GM21529 (cell line): ENCODE data around the gene MOCS1.
"Not testable (repeated sequence)": the region's sequence is repeated elsewhere in the genome, so short reads cannot be mapped to it uniquely, and the experiment has no call there.

Source experiments
- ATAC-seq: cut with Tn5 transposase; IDR thresholded peaks from one replicate; pipeline ENCODE4 v1.9.1; 2021; ENCODE audit not compliant: unreplicated experiment

MOCS1 gene

DNA sequence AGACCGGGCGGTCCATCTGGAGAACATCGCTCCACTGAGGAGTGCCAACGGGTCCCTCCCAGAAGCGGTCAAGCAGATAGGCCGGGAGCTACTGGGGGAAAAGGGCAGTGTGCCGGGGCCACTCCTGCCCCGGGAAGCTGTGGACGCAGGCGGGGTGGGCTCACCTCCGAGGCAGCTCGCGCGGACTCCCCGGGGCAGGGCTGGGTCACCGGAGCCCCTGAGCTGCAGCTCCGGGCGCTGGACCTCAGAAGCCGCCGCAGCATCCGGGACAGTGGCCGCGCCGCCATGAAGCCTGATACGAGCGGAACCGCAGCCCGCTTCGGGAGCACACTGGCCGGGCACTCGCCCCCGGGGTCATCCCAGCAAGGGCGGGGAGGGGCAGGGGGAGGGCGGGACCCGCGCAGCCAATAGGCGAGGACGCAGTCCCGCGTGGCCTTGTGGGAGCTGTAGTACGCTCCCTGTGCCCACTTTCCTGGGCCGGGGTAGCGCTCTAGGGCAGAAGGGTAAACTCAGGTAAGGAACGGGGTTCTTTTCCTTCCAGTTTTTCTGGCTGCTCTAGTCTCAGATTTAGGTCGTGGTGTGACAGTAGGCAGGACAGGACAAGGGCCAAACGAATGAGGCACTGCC, at the start of gene MOCS1:
Gene MOCS1, minus strand, starts transcription at position 332 of the 627 bp plus-strand sequence. Its CDS starts 45 bp downstream, at position 287.
- no peak for ATAC-seq

DNA sequence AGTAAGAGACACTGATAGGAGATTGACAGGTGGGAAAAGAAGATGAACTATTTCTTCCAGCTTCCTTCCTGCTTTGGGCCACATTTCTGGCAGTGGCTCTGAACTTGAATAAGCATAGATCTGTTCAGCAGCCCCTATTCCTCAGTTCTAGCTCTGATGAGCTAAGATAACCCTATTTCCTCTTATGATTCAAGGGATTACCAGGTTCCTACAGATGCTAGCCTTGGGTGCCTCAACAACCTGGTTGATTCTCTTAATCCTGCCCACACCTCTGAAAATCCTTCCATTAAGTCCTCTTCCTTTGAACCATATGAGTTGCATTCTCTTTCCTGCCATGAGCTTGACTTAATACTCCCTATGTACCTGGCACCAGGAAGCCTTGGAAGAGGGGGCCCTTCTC, 49.8 kb upstream of the MOCS1 start:
- ATAC-seq, result no peak

DNA sequence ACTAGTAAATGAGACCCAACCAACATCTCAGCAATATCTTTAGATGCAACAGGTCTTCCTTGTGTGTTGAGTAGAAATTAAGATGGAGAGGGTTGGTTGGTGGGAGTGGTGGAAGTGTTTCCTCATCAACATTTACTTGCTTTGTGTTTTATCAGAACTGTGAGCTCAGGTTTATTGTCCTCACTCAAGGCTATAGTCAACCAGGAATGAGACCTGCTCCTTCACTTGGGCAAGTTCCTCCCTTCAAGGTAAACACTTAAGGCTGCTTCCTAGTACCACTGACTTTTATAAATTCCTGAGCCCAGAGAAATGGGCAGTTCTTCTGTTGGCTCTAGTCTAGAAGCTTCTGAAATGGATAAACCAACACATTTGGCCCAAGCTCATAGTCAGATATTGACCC, 48.9 kb upstream of the MOCS1 start:
- ATAC-seq, result no peak

DNA sequence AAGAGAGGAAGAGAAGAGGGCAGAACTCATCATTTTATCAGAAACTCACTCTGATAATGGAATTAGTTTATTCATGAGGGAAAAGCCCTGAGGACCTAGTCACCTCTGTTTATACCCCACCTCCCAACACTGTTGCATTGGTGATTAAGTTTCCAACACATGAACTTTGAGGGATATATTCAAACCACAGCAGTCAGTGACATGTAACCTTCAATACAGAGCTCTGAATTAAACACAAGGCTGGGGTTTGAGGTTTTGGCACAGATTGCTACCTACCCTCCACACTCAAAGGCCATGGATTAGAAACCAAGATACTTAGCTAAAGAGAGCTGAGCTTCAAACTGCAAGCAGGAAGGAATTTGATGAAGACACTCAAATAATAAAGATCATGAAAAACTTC, 48.5 kb upstream of the MOCS1 start:
- ATAC-seq, result no peak

DNA sequence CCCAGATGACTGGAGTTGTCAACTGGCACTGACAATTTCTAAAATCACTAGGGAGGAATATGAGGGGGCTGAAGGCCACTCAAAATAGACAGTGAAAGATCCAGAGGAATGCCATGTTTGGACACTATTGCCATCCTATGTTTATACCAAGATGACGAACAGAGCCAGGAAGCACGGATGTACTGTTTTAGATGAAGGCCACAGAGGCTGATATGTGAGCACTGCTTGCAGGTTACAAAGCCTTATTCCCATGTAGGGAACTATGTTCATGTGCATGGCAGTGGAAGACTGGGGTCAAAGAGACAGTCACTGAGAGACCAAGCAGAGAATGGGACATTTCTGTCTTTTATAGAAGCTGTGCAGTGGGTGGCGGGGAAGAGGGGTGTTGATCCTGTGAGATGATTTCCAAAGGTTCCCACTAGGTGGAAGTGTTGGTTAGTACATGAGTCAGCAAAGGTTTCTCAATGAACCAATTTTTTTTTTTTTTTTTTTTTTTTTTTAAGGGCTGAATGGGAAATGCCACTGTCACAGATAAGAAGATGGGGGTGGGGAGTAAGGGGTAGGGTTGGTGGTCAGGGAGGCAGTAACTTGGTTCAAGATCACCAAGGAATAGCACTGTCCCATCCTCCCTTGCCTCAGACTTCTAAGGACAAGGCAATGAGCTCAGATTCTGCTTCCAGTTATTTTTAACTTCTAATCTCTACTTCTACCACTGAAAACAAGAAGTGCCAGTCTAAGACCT, 46.7 kb upstream of the MOCS1 start:
- no peak for ATAC-seq

DNA sequence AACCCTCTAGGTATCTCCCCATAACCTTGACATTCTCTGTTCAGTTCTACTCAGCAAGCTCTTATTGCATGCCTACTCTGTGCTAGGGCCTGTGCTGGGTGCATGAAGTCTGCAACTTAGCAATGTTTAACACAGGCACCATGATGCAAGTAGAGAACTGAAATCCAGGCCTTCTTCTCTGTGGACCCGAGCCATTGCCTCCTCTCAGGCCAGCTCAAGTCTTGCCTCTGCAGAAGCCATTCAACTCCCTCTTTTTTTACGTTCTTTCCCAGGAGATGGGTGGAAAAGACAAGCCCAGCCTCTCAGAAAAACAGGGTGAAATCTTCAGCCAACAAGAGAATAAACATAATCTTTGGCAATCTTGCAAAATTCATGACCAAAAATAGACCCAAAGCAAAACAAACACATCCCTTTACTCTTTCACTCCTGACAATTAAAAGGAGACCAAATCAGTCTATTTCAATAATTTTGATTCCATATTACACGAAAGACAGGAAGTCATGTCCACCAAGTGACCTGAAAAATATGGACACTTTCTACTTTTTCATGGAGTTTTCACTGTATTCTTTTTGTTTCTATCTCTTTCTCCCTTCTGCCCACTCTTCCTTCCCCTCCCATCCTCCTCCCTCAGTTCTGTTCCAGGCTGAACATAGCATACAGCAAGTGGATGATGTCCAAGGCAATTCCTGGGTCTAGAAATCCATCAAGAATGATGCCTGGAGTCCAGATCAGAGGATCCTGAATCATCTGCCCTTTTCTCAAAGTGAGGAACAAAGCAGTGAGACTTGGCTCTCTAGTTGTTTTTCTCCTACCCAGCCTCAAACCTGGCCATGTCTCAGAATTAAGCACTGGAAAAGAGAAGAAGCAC, 45.4 kb upstream of the MOCS1 start:
- no peak for ATAC-seq

DNA sequence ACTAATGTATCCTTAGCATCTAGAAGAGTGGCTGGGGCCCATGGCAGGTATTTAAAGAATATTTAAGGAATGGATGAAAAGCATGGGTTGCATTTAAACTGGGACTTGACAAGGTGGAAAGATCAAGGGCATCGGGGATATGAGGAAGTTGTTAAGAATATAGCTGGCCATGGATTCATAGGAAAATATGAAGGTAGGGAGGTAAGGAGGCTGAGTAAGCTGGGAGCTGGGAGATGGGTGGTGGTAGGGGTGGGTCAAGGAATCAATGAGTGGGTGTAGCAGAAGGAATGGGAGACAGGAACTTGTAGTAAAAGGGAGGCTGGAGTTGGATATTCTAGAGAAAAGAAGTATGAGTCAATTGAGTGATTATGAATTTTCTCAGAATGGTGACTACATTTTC, 44.0 kb upstream of the MOCS1 start:
- no peak for ATAC-seq

DNA sequence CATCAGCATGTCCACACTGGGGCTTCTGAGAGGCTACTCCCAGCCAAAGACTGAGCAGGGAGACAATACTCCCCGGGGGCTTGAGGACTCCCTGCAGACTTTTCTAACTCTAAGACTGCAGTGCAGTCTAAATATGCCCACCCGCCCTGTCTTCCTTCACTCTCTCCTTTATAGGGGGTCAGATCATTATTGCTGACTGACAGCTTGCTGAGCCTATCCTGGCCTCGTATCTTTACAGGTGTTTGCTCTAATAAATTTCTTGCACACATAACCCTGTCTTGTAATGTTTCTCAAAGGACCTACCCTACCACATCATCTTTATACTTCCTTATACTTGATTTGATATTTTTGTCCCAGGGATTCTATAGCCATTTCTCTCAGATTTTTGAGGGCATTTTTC, 39.4 kb upstream of the MOCS1 start:
- ATAC-seq, result no peak

DNA sequence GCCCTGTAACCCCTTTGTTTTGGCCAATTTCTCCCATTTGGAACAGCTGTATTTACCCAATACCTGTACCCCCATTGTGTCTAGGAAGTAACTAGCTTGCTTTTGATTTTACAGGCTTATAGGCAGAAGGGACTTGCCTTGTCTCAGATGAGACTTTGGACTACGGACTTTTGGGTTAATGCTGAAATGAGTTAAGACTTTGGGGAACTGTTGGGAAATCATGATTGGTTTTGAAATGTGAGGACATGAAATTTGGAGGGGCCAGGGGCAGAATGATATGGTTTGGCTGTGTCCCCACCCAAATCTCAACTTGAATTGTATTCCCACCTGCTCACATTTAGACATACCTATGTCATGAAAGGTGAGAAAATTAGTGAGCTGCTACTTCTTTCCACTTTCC, 38.5 kb upstream of the MOCS1 start:
- not testable (repeated sequence) for ATAC-seq

DNA sequence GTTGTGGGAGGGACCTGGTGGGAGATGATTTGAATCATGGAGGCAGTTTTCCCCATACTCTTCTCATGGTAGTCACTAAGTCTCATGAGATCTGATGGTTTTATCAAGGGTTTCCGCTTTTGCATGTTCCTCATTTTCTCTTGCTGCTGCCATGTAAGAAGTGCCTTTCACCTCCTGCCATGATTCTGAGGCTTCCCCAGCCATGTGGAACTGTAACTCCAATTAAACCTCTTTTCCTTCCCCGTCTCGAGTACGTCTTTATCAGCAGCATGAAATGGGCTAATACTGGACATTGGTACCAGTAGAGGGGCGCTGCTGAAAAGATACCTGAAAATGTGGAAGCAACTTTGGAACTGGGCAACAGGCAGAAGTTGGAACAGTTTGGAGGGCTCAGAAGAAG, 36.9 kb upstream of the MOCS1 start:
- not testable (repeated sequence) for ATAC-seq

DNA sequence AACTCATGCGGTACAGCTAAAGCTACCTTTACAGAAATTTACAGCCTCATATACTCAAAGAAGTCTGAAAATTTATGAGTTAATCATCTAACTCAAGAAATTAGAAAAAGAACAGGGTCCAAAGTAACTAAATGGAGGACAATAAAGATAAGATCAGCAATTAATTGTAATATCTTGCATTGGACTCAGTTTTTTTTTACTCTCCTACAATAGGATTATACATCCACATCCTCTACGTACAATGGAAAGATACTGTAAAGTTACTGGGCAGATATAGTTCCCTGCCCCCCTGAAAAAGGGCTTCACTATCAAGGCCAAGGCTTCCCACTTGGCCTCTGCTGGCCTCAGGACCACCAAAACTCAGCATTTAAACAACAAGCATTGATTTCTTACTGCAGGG, 31.5 kb upstream of the MOCS1 start:
- ATAC-seq, result no peak

DNA sequence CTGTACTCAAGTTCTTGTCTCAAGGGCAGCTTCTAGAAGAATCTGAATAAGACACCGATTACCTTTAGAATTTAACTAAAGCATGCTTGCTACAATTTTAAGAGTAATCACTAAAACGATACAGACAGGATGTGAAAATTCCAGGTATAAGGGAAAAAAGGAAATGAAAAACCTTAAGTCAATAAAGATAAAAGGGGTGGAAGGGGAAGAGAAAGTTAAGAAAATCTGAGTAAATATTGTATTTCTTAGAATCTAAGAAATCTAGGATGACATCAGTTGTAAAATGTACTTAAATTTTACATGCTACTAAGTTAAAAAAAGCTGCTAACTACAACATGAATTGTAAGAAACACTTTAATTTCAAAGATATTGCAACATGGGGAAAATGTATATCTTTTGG, 30.3 kb upstream of the MOCS1 start:
- no peak for ATAC-seq

DNA sequence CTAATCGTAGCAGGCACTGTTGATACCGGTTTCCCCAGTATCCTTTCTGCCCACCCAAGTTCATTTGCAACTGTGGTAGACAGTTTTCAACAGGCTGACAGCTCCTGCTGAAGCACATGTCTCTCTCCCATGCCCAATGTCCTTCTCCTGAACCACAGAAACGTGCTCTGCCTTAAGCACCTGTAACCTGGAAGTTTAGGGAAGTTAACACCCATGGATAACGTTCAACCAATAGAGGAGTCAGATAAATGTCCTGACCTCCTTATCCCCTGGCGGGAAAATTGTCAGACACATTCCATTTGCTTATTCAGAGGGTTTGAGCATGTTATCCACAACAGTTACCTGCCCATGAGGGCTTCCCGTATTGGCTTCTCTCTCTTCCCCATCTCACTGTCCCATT, 29.8 kb upstream of the MOCS1 start:
- ATAC-seq, result no peak

DNA sequence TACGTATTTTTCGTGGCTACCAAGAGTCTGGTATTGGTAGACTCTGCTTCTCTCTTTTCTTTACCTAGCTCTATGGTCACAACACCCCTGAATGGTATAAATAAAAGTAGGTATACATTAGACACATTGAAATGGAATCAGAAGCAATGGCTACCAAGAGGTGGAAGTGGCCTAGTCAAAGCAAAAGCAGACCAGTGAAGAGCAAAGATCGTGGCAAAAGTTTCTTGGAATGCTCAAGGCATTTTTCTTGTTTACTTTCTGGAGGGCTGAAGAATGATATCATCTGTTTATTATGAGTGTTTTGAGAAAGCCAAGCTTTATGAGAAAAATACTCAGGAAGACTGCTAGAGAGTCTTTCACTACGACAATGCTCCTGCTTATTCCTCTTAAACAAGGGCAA, 28.6 kb upstream of the MOCS1 start:
- no peak for ATAC-seq

DNA sequence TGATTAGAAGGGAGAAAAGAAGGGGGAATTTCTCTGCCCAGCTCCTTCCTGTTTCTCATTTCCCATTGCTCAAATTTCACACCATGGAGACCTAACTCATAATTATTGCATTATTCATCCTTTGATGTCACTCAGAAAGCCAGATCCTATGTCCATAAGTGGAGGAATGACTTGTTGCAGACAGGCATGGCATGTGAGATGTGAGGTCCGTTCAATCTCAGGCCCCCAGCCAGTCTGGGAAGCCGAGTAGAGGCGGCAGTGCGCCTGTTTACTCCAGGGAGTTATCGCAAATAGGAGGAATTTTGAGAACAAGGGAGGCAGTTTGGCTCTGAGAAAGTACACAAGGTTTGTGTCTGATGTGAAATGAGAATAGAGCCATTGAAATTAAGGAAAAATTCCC, 26.9 kb upstream of the MOCS1 start:
- no peak for ATAC-seq

DNA sequence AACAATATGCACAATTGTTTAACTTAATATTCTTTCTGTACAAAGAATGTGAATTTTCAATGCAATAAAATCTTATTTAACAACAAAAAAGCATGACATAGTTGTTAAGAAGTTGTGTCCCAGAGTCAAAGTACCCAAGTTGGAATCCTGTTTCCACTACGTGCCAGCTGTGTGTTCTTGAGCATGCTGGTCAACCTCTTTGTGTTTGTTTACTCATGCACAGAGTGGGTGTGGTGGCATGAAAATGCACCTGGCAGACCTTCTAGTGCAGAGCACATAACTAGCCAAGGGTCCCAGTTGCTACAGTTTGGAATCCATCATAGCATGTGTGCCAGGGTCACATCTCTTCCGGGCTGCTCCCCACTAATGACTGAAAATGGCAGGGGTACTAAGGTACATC, 24.7 kb upstream of the MOCS1 start:
- no peak for ATAC-seq

DNA sequence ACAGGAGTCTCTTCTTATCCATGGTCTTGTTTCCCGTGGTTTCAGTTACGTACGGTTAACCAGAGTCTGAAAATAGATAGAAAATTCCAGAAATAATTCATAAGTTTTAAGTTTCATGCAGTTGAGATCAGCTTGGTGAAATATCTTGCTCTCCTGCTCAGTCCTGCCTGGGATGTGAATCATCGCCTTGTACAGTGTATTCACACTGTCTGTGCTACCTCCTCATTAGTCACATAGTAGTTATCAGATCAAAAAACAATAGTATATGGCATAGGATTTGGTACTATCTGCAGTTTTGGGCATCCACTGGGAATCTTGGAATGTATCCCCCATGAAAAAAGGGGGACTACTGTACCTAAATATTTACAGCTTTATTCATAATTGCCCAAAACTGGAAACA, 22.7 kb upstream of the MOCS1 start:
- ATAC-seq, result no peak

DNA sequence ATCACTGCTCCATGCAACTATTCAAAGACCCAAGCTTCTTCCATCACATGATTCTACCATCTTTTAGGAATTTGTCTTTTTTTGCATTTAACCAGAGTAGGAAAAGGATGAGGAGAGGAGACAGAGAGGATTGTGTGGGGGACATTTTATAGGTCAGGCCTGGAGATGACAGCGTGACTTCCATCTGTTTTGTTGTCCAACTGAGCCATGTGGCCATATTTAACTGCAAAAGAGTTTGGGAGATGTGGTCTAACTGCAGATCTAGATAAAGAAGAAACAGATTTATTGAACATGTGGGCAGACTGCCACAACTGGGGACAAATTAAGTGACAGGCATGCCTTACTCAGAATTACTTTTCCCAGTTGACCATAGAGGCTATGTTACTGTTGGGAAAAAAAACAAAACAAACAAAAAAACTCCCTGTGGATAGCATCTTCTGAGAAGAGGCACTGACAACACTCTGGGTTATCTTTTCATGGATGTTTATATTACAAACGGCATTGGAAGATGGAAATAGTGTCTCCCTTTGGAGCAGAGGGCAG, 18.9 kb upstream of the MOCS1 start:
- ATAC-seq, result no peak

DNA sequence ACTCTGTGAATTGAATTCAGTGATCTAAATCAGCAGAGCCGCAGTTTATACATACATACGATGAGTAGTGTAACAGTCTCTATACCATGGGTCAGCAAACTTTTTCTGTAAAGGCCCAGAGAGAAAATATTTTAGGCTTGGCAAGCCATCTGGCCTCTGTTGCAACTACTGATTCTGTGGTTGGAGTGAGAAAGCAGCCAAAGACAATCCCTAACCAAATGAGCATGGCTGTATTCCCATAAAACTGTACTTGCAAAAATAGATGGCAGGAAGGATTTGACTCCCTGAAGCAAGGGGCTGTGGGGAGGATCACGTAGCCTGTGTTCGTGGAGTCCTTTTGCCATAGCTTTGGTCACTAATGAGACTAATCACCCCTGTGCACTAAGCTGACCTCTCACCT, 17.9 kb upstream of the MOCS1 start:
- ATAC-seq, result no peak

DNA sequence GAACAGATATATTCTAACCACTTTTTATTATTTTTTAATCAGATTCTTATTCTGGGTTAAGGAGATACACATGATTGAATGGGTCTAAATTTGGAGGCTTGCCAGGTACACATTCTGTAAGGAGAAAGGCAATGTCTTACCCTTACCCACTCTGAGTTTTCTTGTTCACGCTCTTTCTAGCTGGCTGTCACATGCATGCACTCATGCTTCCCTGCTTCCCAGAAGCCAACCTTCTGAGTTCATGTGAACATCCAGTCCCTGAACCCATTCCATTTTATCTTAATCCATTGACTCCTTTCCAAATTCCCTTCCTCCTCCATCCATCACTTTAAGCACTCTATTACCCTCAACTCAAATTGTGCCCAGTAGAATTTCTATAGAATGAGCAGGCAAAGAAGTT, 17.5 kb upstream of the MOCS1 start:
- no peak for ATAC-seq

DNA sequence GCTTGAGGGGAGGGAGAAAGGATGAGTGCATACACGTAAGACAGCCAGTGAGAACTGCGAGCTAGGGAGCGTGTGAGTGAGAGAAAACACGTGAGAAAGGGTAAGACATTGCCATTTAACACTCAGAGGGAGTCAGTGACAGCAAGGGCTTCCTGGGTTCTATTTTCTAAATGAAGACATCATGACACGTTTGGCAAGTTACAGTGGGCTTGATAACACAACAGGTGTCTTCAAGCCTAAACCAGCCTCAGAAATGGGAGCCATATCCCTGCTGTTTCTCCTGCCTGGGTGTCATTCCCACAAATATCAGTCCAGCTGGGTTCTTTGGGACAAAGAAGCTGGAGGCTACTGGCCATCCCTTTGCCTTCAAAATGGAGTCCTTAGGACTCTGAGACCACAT, 16.9 kb upstream of the MOCS1 start:
- no peak for ATAC-seq
